HepG2 (cell line): ENCODE measurements around the gene F7. TPM values are rescaled to one million over a fixed set of nuclear protein-coding genes. Genes with fewer than 3 reads are reported as not detected.

Experiments used
- AHR ChIP-seq: IDR thresholded peaks from 2 replicates; pipeline ENCODE4 v1.6.1; 2018; ENCODE audit warnings: missing genetic modification reagents, missing compliant biosample characterization
- ESRRA ChIP-seq: sonication (generic); formaldehyde crosslinking; IDR thresholded peaks from 2 replicates; pipeline ENCODE4 v1.5.1; 2020; ENCODE audit warnings: mild to moderate bottlenecking, low read depth, missing genetic modification reagents
- HES4 ChIP-seq: sonication (generic); formaldehyde crosslinking; IDR thresholded peaks from 2 replicates; pipeline ENCODE4 v1.9.0; 2021; ENCODE audit warnings: mild to moderate bottlenecking, missing genetic modification reagents, borderline replicate concordance
- HNRNPUL1 ChIP-seq: fragments of 200-400 bp; formaldehyde crosslinking; IDR thresholded peaks from 2 replicates; pipeline ENCODE4 v1.6.1; 2017; ENCODE audit warnings: low read depth, mild to moderate bottlenecking, low read length, moderate library complexity
- RFX1 ChIP-seq: fragments of 450-650 bp; IDR thresholded peaks from 2 replicates; pipeline ENCODE4 v1.6.1; 2017
- SAP130 ChIP-seq: IDR thresholded peaks from 2 replicates; pipeline ENCODE4 v1.6.1; 2016; ENCODE audit warnings: low read depth
- SPEN ChIP-seq: sonication (generic); formaldehyde crosslinking; IDR thresholded peaks from 2 replicates; pipeline ENCODE4 v1.5.1; 2020; ENCODE audit warnings: low read depth, mild to moderate bottlenecking, missing genetic modification reagents
- TBX2 ChIP-seq: sonication (generic); formaldehyde crosslinking; IDR thresholded peaks from 2 replicates; pipeline ENCODE4 v1.5.0; 2020; ENCODE audit warnings: missing genetic modification reagents, mild to moderate bottlenecking, borderline replicate concordance
- ZBTB38 ChIP-seq: sonication (generic); formaldehyde crosslinking; IDR thresholded peaks from 2 replicates; pipeline ENCODE4 v1.5.1; 2020; ENCODE audit warnings: mild to moderate bottlenecking, missing genetic modification reagents
- ZNF253 ChIP-seq: sonication (generic); formaldehyde crosslinking; IDR thresholded peaks from 2 replicates; pipeline ENCODE4 v1.8.0; 2022; ENCODE audit warnings: mild to moderate bottlenecking, missing genetic modification reagents, borderline replicate concordance
- ZNF331 ChIP-seq: sonication (generic); formaldehyde crosslinking; IDR thresholded peaks from 2 replicates; pipeline ENCODE4 v1.4.0; 2020; ENCODE audit warnings: missing genetic modification reagents
- ZNF773 ChIP-seq: sonication (generic); formaldehyde crosslinking; IDR thresholded peaks from 2 replicates; pipeline ENCODE4 v1.4.0; 2020; ENCODE audit warnings: missing genetic modification reagents, borderline replicate concordance
- ZSCAN22 ChIP-seq: sonication (generic); formaldehyde crosslinking; IDR thresholded peaks from 2 replicates; pipeline ENCODE4 v1.4.0; 2020; ENCODE audit warnings: mild to moderate bottlenecking, missing genetic modification reagents
- polyA plus RNA-seq, 8 experiments: library from polyadenylated mRNA; depleted of rRNA in 3 of 8; stranded (reverse) in 7 of 8; unstranded in 1 of 8; fragments of >200 nt; fragmentation: Illumina TruSeq in 4 of 8; extraction: Trizol in 4 of 8; gene quantifications; 2 replicates each; pipeline versions ENCODE4 v1.2.1 to v1.2.3, GENCODE V29; 2011 to 2016; ENCODE audit warnings: low read depth in 4 of 8, missing spikeins in 1 of 8, mixed read lengths in 1 of 8; ENCODE audit not compliant: insufficient read depth in 1 of 8
- total RNA-seq, 5 experiments: library from RNA; depleted of rRNA; stranded (reverse); fragments of >200 nt; fragmentation: Illumina TruSeq; extraction: Trizol; gene quantifications; 2 replicates each; pipeline ENCODE4 v1.2.3, GENCODE V29; 2016; ENCODE audit warnings: low read depth in 1 of 5
- TF ChIP-seq, protein P1 (sequence below): sonication (generic); formaldehyde crosslinking; IDR thresholded peaks from 2 replicates; pipeline ENCODE4 v1.4.0; 2020; ENCODE audit warnings: missing genetic modification reagents, mild to moderate bottlenecking, borderline replicate concordance
- TF ChIP-seq, protein P2 (sequence below): sonication (generic); formaldehyde crosslinking; IDR thresholded peaks from 2 replicates; pipeline ENCODE4 v1.4.0; 2020; ENCODE audit warnings: missing genetic modification reagents
- TF ChIP-seq, protein P3 (sequence below): IDR thresholded peaks from 2 replicates; pipeline ENCODE4 v1.6.1; 2016; ENCODE audit warnings: low read depth, borderline replicate concordance
- TF ChIP-seq, protein P4 (sequence below), 2 experiments: sonication (generic) in 1 of 2; formaldehyde crosslinking in 1 of 2; IDR thresholded peaks; 2 replicates each; pipeline versions ENCODE4 v1.4.0 to v1.6.1; 2018 to 2020; ENCODE audit warnings: missing genetic modification reagents in 2 of 2, borderline replicate concordance in 1 of 2, low read depth in 1 of 2, mild to moderate bottlenecking in 1 of 2, missing biosample characterization in 1 of 2
- TF ChIP-seq, protein P5 (sequence below): IDR thresholded peaks from 2 replicates; pipeline ENCODE4 v1.6.1; 2016; ENCODE audit warnings: missing compliant biosample characterization, missing genetic modification reagents, borderline replicate concordance

F7 gene
- total and polyA plus RNA-seq, 2 of the 13 experiments (the other 11 are each of a cell fraction or from before 2014, with no cell fraction given): 12.6 to 26.5 TPM

DNA sequence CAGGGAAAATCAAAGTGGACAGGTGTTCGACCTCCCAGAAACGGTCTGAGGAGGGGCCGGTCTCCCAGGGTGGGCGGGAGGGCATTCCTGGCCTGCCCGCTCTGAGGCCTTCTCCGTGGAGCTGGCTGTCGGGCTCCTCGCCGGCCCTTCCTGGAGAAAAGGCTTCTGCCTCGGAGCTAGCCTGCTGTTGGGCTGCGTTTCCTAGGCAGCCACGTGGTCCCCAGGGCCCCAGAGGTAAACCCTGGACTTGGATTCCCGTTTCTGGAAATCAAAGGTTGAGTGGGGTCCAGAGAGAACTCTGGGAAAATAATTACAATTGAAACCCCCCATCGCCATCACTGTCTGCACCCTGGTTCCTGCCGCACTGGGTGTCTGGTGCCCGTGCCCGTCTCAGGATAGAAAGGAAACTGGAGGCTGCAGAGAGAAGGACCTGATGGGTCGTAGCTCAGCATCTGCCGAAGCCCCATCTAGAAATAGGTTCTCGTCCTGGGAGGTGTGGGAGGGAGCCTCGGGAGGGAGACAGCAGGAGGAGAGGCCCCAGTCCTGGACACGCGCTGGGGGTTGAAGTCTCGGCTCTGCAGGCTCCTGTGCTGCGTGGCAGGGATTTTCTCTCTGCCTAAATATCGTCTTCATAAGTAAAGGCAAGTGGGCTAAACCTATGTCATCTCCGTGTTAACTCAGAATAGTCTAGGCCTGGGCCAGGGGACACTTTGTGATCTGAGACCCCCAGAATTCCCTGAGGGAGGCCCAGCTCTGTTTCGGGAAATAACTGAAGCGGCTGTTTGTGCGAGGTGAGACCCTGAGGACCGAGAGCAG is 45.2 kb downstream of the F7 start (continued):
- TF ChIP-seq AHR (CRISPR knock-in tag): 0 out of 2 replicates have a peak, but pooled peaks have one; percentile 5
- no peak for TF ChIP-seq RFX1
- TF ChIP-seq, protein P1, sequence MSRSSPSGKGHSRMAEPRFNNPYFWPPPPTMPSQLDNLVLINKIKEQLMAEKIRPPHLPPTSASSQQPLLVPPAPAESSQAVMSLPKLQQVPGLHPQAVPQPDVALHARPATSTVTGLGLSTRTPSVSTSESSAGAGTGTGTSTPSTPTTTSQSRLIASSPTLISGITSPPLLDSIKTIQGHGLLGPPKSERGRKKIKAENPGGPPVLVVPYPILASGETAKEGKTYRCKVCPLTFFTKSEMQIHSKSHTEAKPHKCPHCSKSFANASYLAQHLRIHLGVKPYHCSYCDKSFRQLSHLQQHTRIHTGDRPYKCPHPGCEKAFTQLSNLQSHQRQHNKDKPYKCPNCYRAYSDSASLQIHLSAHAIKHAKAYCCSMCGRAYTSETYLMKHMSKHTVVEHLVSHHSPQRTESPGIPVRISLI (CRISPR knock-in tag): 0 out of 2 replicates have a peak, but pooled peaks have one; percentile 5
- 0 out of 2 replicates have a peak, but pooled peaks have one; percentile 5 for TF ChIP-seq ZNF773 (CRISPR knock-in tag)
- peak; percentile 3; the same call in 1 of the 2 replicates for TF ChIP-seq ZNF331 (CRISPR knock-in tag)
- TF ChIP-seq SPEN (CRISPR knock-in tag): peak; percentile 11; the same call in 1 of the 2 replicates
- peak; percentile 4 for TF ChIP-seq SAP130
- TF ChIP-seq ZBTB38: peak; percentile 50; the same call in 1 of the 2 replicates
- 0 out of 2 replicates have a peak, but pooled peaks have one; percentile 23 for TF ChIP-seq ESRRA (CRISPR knock-in tag)
- TF ChIP-seq HES4 (CRISPR knock-in tag): peak; percentile 36; the same call in 1 of the 2 replicates
- TF ChIP-seq, protein P2, sequence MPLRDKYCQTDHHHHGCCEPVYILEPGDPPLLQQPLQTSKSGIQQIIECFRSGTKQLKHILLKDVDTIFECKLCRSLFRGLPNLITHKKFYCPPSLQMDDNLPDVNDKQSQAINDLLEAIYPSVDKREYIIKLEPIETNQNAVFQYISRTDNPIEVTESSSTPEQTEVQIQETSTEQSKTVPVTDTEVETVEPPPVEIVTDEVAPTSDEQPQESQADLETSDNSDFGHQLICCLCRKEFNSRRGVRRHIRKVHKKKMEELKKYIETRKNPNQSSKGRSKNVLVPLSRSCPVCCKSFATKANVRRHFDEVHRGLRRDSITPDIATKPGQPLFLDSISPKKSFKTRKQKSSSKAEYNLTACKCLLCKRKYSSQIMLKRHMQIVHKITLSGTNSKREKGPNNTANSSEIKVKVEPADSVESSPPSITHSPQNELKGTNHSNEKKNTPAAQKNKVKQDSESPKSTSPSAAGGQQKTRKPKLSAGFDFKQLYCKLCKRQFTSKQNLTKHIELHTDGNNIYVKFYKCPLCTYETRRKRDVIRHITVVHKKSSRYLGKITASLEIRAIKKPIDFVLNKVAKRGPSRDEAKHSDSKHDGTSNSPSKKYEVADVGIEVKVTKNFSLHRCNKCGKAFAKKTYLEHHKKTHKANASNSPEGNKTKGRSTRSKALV (CRISPR knock-in tag): 0 out of 2 replicates have a peak, but pooled peaks have one; percentile 18
- TF ChIP-seq, protein P3, sequence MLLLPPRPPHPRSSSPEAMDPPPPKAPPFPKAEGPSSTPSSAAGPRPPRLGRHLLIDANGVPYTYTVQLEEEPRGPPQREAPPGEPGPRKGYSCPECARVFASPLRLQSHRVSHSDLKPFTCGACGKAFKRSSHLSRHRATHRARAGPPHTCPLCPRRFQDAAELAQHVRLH (CRISPR knock-in tag): peak; percentile 30; the same call in 1 of the 2 replicates
- TF ChIP-seq ZSCAN22: peak; percentile 39; the same call in 1 of the 2 replicates
- TF ChIP-seq, protein P4, sequence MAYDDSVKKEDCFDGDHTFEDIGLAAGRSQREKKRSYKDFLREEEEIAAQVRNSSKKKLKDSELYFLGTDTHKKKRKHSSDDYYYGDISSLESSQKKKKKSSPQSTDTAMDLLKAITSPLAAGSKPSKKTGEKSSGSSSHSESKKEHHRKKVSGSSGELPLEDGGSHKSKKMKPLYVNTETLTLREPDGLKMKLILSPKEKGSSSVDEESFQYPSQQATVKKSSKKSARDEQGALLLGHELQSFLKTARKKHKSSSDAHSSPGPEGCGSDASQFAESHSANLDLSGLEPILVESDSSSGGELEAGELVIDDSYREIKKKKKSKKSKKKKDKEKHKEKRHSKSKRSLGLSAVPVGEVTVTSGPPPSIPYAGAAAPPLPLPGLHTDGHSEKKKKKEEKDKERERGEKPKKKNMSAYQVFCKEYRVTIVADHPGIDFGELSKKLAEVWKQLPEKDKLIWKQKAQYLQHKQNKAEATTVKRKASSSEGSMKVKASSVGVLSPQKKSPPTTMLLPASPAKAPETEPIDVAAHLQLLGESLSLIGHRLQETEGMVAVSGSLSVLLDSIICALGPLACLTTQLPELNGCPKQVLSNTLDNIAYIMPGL (CRISPR knock-in tag; IDR thresholded peaks at IDR 0.05; ENCODE audit: borderline replicate concordance in 1 of 2, low read depth in 1 of 2): peak in 1 of 2 experiments; percentile 43; a peak in 2 of 4 replicates
- TF ChIP-seq HNRNPUL1: no peak
- no peak for TF ChIP-seq ZNF253 (CRISPR knock-in tag)
- TF ChIP-seq, protein P5, sequence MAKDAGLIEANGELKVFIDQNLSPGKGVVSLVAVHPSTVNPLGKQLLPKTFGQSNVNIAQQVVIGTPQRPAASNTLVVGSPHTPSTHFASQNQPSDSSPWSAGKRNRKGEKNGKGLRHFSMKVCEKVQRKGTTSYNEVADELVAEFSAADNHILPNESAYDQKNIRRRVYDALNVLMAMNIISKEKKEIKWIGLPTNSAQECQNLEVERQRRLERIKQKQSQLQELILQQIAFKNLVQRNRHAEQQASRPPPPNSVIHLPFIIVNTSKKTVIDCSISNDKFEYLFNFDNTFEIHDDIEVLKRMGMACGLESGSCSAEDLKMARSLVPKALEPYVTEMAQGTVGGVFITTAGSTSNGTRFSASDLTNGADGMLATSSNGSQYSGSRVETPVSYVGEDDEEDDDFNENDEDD (CRISPR knock-in tag): peak; percentile 28; the same call in 1 of the 2 replicates
- 0 out of 2 replicates have a peak, but pooled peaks have one; percentile 9 for TF ChIP-seq TBX2 (CRISPR knock-in tag)
